GM12878 (cell line): ENCODE data around the gene AMPD2. TPM values are rescaled to one million over a fixed set of nuclear protein-coding genes. Genes with fewer than 3 reads are reported as not detected.

Experiments used
- ATAC-seq: fragments of 200-7000 bp; cut with Tn5 transposase; 3 replicates; pipeline ENCODE4 v1.9.1; 2020; ENCODE audit warnings: mild to moderate bottlenecking, moderate library complexity
- BruUV-seq: library from RNA; stranded (reverse); fragments of 400-500 nt; replicated peaks from 2 replicates; lab custom pipeline; 2021; lab: Mats Ljungman, UMichigan
- CTCF ChIA-PET: fragments of 300-600 bp; sonication (Branson Sonifier 250); formaldehyde crosslinking; extraction: SDS; loops from one replicate; lab custom pipeline; 2021; ENCODE audit warnings: inconsistent platforms; lab: Yijun Ruan, JAX
- POLR2A ChIA-PET: fragments of 350-600 bp; formaldehyde crosslinking; extraction: SDS; loops from one replicate; lab custom pipeline; 2021; ENCODE audit warnings: inconsistent platforms; lab: Charles Lee
- RAD21 ChIA-PET: fragments of 300-600 bp; sonication (Branson Sonifier 250); formaldehyde crosslinking; loops from one replicate; lab custom pipeline; 2023; ENCODE audit warnings: antibody characterized with exemption; ENCODE audit not compliant: unreplicated experiment; lab: Charles Lee
- SMC1A ChIA-PET: fragments of 300-600 bp; sonication (Branson Sonifier 250); formaldehyde crosslinking; loops from one replicate; lab custom pipeline; 2023; ENCODE audit not compliant: unreplicated experiment, uncharacterized antibody; lab: Charles Lee
- DNase-seq: peaks from one replicate; pipeline ENCODE4 v3.0.0-alpha.2; 2011; ENCODE audit warnings: low read depth, low spot score
- FAIRE-seq: peaks from 3 replicates; lab custom pipeline; 2011; peaks lifted over from hg19 to GRCh38; lab: Jason Lieb, UNC
- H2AFZ ChIP-seq: 2 replicates; pipeline ENCODE4 v1.6.0; 2011; ENCODE audit warnings: low read depth, low read length, control low read depth; ENCODE audit not compliant: control insufficient read depth
- H3K27ac ChIP-seq: 2 replicates; pipeline ENCODE4 v1.5.1; 2011; ENCODE audit warnings: control low read depth; ENCODE audit not compliant: control insufficient read depth, insufficient read depth
- H3K27me3 ChIP-seq, 2 experiments: replicated peaks in 1 of 2; 2 replicates each; pipeline versions ENCODE4 v1.6.0 to v1.6.1; 2011; ENCODE audit warnings: low read length in 1 of 2; ENCODE audit not compliant: control insufficient read depth in 2 of 2, insufficient read depth in 2 of 2
- H3K36me3 ChIP-seq, 2 experiments: 2 replicates each; pipeline ENCODE4 v1.5.1; 2011; ENCODE audit warnings: low read length in 1 of 2; ENCODE audit not compliant: control insufficient read depth in 2 of 2, insufficient read depth in 2 of 2
- H3K4me1 ChIP-seq: 2 replicates; pipeline ENCODE4 v1.6.1; 2011; ENCODE audit warnings: mild to moderate bottlenecking, low read length, moderate library complexity, mixed read lengths; ENCODE audit not compliant: control insufficient read depth, insufficient read depth
- H3K4me2 ChIP-seq: 2 replicates; pipeline ENCODE4 v1.6.0; 2011; ENCODE audit warnings: control low read depth; ENCODE audit not compliant: control insufficient read depth, insufficient read depth
- H3K4me3 ChIP-seq: fragments of 200-600 bp; sonication (generic); 2 replicates; pipeline ENCODE4 v1.5.1; 2016
- H3K79me2 ChIP-seq: 2 replicates; pipeline ENCODE4 v1.6.0; 2011; ENCODE audit warnings: low read length; ENCODE audit not compliant: control insufficient read depth, insufficient read depth
- H3K9ac ChIP-seq: 2 replicates; pipeline ENCODE4 v1.8.0; 2011; ENCODE audit warnings: low read length, control low read depth, mixed read lengths; ENCODE audit not compliant: control insufficient read depth, insufficient read depth
- H3K9me3 ChIP-seq: replicated peaks from 3 replicates; pipeline ENCODE4 v1.5.1; 2011; ENCODE audit warnings: mild to moderate bottlenecking, low read length; ENCODE audit not compliant: control insufficient read depth, insufficient read depth
- H4K20me1 ChIP-seq: 2 replicates; pipeline ENCODE4 v1.6.0; 2011; ENCODE audit not compliant: control insufficient read depth, insufficient read depth
- BRCA1 ChIP-seq: IDR thresholded peaks from 2 replicates; pipeline ENCODE4 v1.6.1; 2011; ENCODE audit warnings: low read depth, low read length, improper control_type of control experiment
- CREB1 ChIP-seq: IDR thresholded peaks from 2 replicates; pipeline ENCODE4 v1.6.1; 2012; ENCODE audit warnings: low read depth, mild to moderate bottlenecking, inconsistent platforms
- CREM ChIP-seq: IDR thresholded peaks from 2 replicates; pipeline ENCODE4 v1.6.1; 2014; ENCODE audit warnings: antibody characterized with exemption, low read depth
- ETV6 ChIP-seq, 2 experiments: fragments of 450-650 bp in 1 of 2; IDR thresholded peaks in 1 of 2; conservative IDR thresholded peaks in 1 of 2; 2 replicates each; pipeline ENCODE4 v1.6.1; 2014; ENCODE audit warnings: antibody characterized with exemption in 1 of 2, borderline replicate concordance in 1 of 2, low read depth in 1 of 2, mild to moderate bottlenecking in 1 of 2, moderate library complexity in 1 of 2
- IKZF2 ChIP-seq, 2 experiments: fragments of 450-650 bp; IDR thresholded peaks; 2 replicates each; pipeline ENCODE4 v1.6.1; 2017; ENCODE audit warnings: mild to moderate bottlenecking in 2 of 2, moderate library complexity in 2 of 2
- IRF4 ChIP-seq: IDR thresholded peaks from 2 replicates; pipeline ENCODE4 v1.6.1; 2011; ENCODE audit warnings: low read depth, low read length
- KLF5 ChIP-seq: fragments of 450-650 bp; IDR thresholded peaks from 2 replicates; pipeline ENCODE4 v1.6.1; 2014; ENCODE audit warnings: mild to moderate bottlenecking; ENCODE audit not compliant: partially characterized antibody
- LARP7 ChIP-seq: fragments of 450-650 bp; IDR thresholded peaks from 2 replicates; pipeline ENCODE4 v1.6.1; 2017; ENCODE audit warnings: mild to moderate bottlenecking
- NRF1 ChIP-seq: conservative IDR thresholded peaks from 2 replicates; pipeline ENCODE4 v1.6.1; 2011; ENCODE audit warnings: mild to moderate bottlenecking, low read depth, low read length, improper control_type of control experiment
- PML ChIP-seq: IDR thresholded peaks from 2 replicates; pipeline ENCODE4 v1.6.1; 2012; ENCODE audit warnings: low read length, inconsistent platforms
- RCOR1 ChIP-seq: conservative IDR thresholded peaks from 2 replicates; pipeline ENCODE4 v1.6.1; 2012; ENCODE audit warnings: low read depth, low read length, improper control_type of control experiment
- SREBF1 ChIP-seq: IDR thresholded peaks from 2 replicates; pipeline ENCODE4 v1.6.1; 2012; ENCODE audit warnings: mild to moderate bottlenecking, low read length
- ZNF217 ChIP-seq: fragments of 450-650 bp; IDR thresholded peaks from 2 replicates; pipeline ENCODE4 v1.6.1; 2017; ENCODE audit warnings: antibody characterized with exemption, mild to moderate bottlenecking
- ZNF384 ChIP-seq: IDR thresholded peaks from 2 replicates; pipeline ENCODE4 v1.6.1; 2012; ENCODE audit warnings: low read depth, mild to moderate bottlenecking, low read length, improper control_type of control experiment, borderline replicate concordance
- WGBS: methylation state at CpG from one replicate; pipeline ENCODE4 v1.1.6; 2016; ENCODE audit warnings: low lambda C conversion rate; ENCODE audit not compliant: insufficient replicate concordance, insufficient coverage; ENCODE audit errors: missing lambda C conversion rate; 5-methylcytosine and 5-hydroxymethylcytosine counted together
- in situ Hi-C: fragments of 300-500 bp; cut with MboI; formaldehyde crosslinking; loops from 9 replicates; pipeline ENCODE4 v1.14.3; 2018; ENCODE audit warnings: mixed read lengths
- intact Hi-C: fragments of 100-400 bp; cut with micrococcal nuclease; formaldehyde crosslinking; loops from one replicate; pipeline ENCODE4 v1.14.2; 2022; ENCODE audit not compliant: unreplicated experiment
- polyA plus RNA-seq, 11 experiments: library from polyadenylated mRNA; depleted of rRNA in 4 of 11; unstranded in 6 of 11; stranded (reverse) in 5 of 11; fragments of >200 nt; fragmentation: Nextera tagmentation in 4 of 11; fragmentation: Illumina TruSeq in 1 of 11; extraction: Ambion mirVana in 4 of 11; extraction: Trizol in 1 of 11; gene quantifications; 1 replicate in 1 of 11; 2 replicates in 10 of 11; pipeline versions ENCODE4 v1.2.1 to v1.2.3, GENCODE V29; 2011 to 2016; ENCODE audit warnings: inconsistent platforms in 2 of 11, missing spikeins in 2 of 11, low read depth in 1 of 11
- total RNA-seq, 4 experiments: library from RNA; depleted of rRNA in 3 of 4; stranded (reverse); fragments of >200 nt in 3 of 4; fragmentation: Illumina TruSeq in 1 of 4; extraction: Trizol in 1 of 4; gene quantifications; 2 replicates each; pipeline versions ENCODE4 v1.2.1 to v1.2.3, GENCODE V29; 2013 to 2021
- TF ChIP-seq, protein P1 (sequence below): IDR thresholded peaks from 2 replicates; pipeline ENCODE4 v1.6.1; 2012; ENCODE audit warnings: low read depth, low read length, improper control_type of control experiment
- TF ChIP-seq, protein P2 (sequence below): IDR thresholded peaks from 2 replicates; pipeline ENCODE4 v1.6.1; 2012; ENCODE audit warnings: low read depth, low read length, improper control_type of control experiment
- TF ChIP-seq, protein P3 (sequence below): fragments of 450-650 bp; IDR thresholded peaks from 2 replicates; pipeline ENCODE4 v1.6.1; 2017; ENCODE audit warnings: antibody characterized with exemption, mild to moderate bottlenecking, moderate library complexity

AMPD2 gene
- total and polyA plus RNA-seq, 10 of the 15 experiments (the other 5 are each of a cell fraction or from before 2014, with no cell fraction given): 2.0 to 75.9 (median 31.3) TPM

DNA sequence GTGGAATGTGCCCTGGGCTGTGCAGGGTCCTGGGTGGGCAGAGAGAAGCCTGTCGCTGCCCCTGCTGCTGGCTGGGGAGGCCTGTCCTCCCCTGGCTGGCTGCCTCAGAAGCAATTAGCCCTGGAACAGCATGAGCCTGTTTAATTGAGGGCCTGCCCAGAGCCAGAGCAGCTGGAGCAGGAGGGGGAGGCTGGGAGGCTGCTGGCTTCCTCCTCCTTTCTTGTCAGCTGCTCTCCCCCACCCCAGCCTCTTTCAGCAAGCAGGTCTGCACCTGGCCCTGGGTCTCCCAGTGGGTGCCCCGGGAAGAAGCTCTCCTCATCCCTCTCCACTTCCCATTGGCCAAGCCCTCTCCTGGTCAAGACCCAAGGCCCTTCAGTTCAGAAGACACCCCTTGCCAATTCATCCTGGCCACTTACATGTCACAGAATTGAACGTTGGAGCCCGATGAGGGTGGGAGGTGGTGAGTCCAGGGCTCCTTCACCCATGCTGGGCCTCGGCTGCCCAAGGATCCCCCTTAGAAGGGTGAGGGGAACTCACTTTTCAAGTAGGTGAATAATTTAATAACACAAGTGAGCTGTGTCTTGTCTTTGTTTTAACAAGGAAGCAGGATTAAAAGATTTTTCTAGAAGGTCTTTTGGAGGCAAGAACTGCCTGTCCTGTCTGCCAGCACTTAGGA lies 13.2 kb downstream of the AMPD2 start (continued):
- TF ChIP-seq IRF4 (no peak), PML (no peak)

DNA sequence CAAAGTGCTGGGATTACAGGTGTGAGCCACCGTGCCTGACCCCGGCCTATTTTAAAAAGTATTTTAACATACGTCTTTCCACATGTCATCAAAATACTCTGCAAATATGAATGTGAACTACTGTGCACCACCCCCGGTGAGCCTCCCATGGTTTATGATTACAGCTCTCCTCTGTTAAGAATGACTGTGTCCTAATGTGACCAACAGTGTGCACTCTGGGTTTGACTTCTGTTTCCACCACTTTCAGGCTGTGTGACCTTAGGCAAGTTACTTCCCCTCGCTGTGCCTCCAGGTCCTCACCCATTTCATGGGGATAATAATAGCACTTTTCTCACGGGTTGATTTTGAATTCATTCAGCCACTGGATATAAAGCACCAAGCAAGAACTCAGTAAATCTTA lies 14.7 kb downstream of the AMPD2 start:
- ChIA-PET POLR2A (interaction anchor here (1.9 kb wide), 1 partner anchor 88 kb away, joined by 8 read pairs; no protein-coding TSS in a partner anchor), SMC1A (interaction anchor here (7.7 to 8.4 kb wide), 2 partner anchors 89 to 139 kb away, joined by 76 to 117 read pairs; no protein-coding TSS in a partner anchor), RAD21 (interaction anchor here (1.3 to 7.3 kb wide), 4 partner anchors 10 to 350 kb away, joined by 3 to 106 read pairs (median 12); partner anchors contain the start of gene AHCYL1), CTCF (interaction anchor here (1.0 to 10.7 kb wide), 7 partner anchors 82 to 351 kb away, joined by 3 to 282 read pairs (median 5); partner anchors contain the start of gene AHCYL1)
- DNase-seq (no peak), FAIRE-seq (peak; percentile 31), ATAC-seq (peak; percentile 52)
- in situ Hi-C loops: no loop called here
- H4K20me1 ChIP-seq: no peaks in the 10 kb centered on the region
- peaks cover 14% of the 10 kb centered on the region for H3K4me1 ChIP-seq
- H3K27me3 ChIP-seq: no peaks in the 10 kb centered on the region
- no peaks in the 10 kb centered on the region for H3K9me3 ChIP-seq
- H3K4me3 ChIP-seq: no peak overlapping the region
- no peak overlapping the region for H3K9ac ChIP-seq
- H3K79me2 ChIP-seq: no peaks in the 10 kb centered on the region
- H2AFZ ChIP-seq: peak overlapping the region; percentile 58
- H3K27ac ChIP-seq: peak overlapping the region; percentile 61; the same call in 1 of the 2 replicates
- no TSS peak for BruUV-seq
- intact Hi-C loops: no loop called here
- H3K4me2 ChIP-seq: peak overlapping the region; percentile 44
- peaks cover 8 to 17% of the 10 kb centered on the region in 2 experiments; a peak in 3 of 4 replicates for H3K36me3 ChIP-seq
- TF ChIP-seq, protein P1, sequence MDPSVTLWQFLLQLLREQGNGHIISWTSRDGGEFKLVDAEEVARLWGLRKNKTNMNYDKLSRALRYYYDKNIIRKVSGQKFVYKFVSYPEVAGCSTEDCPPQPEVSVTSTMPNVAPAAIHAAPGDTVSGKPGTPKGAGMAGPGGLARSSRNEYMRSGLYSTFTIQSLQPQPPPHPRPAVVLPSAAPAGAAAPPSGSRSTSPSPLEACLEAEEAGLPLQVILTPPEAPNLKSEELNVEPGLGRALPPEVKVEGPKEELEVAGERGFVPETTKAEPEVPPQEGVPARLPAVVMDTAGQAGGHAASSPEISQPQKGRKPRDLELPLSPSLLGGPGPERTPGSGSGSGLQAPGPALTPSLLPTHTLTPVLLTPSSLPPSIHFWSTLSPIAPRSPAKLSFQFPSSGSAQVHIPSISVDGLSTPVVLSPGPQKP: no peak
- no peak for TF ChIP-seq RCOR1
- TF ChIP-seq ZNF217: no peak
- TF ChIP-seq CREM: no peak
- TF ChIP-seq KLF5: no peak
- TF ChIP-seq ZNF384: no peak
- no peak for TF ChIP-seq ETV6 (conservative IDR thresholded peaks at IDR 0.05 in 1 of 2, IDR thresholded peaks at IDR 0.05 in 1 of 2; ENCODE audit: borderline replicate concordance in 1 of 2, low read depth in 1 of 2)
- no peak for TF ChIP-seq BRCA1
- TF ChIP-seq, protein P2, sequence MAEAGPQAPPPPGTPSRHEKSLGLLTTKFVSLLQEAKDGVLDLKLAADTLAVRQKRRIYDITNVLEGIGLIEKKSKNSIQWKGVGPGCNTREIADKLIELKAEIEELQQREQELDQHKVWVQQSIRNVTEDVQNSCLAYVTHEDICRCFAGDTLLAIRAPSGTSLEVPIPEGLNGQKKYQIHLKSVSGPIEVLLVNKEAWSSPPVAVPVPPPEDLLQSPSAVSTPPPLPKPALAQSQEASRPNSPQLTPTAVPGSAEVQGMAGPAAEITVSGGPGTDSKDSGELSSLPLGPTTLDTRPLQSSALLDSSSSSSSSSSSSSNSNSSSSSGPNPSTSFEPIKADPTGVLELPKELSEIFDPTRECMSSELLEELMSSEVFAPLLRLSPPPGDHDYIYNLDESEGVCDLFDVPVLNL: no peak
- no peak for TF ChIP-seq SREBF1
- no peak for TF ChIP-seq LARP7
- no peak for TF ChIP-seq NRF1
- TF ChIP-seq IKZF2 (IDR thresholded peaks at IDR 0.05): no peak
- TF ChIP-seq CREB1: no peak
- TF ChIP-seq, protein P3, sequence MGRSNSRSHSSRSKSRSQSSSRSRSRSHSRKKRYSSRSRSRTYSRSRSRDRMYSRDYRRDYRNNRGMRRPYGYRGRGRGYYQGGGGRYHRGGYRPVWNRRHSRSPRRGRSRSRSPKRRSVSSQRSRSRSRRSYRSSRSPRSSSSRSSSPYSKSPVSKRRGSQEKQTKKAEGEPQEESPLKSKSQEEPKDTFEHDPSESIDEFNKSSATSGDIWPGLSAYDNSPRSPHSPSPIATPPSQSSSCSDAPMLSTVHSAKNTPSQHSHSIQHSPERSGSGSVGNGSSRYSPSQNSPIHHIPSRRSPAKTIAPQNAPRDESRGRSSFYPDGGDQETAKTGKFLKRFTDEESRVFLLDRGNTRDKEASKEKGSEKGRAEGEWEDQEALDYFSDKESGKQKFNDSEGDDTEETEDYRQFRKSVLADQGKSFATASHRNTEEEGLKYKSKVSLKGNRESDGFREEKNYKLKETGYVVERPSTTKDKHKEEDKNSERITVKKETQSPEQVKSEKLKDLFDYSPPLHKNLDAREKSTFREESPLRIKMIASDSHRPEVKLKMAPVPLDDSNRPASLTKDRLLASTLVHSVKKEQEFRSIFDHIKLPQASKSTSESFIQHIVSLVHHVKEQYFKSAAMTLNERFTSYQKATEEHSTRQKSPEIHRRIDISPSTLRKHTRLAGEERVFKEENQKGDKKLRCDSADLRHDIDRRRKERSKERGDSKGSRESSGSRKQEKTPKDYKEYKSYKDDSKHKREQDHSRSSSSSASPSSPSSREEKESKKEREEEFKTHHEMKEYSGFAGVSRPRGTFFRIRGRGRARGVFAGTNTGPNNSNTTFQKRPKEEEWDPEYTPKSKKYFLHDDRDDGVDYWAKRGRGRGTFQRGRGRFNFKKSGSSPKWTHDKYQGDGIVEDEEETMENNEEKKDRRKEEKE: no peak
- WGBS: 26% methylated on average over 6 of the region's 6 CpGs
